Activated CD4-positive, alpha-beta T cell treated with anti-CD3 and anti-CD28 coated beads, Interleukin-2, amount 10 ng/mL, durations not matched to agents 24 days and 14 days (primary cell): ENCODE measurements around the gene TAP2. TPM values are rescaled to one million over a fixed set of nuclear protein-coding genes. Genes with fewer than 3 reads are reported as not detected.

Experiments
- DNase-seq: peaks from one replicate; pipeline ENCODE4 v3.0.0; 2022
- H3K27ac Mint-ChIP-seq: one replicate; pipeline ENCODE4 v1.8.0; 2022; ENCODE audit warnings: mild to moderate bottlenecking, mixed read lengths
- H3K27me3 Mint-ChIP-seq: one replicate; pipeline ENCODE4 v1.8.0; 2022; ENCODE audit warnings: mixed read lengths
- H3K36me3 Mint-ChIP-seq: one replicate; pipeline ENCODE4 v1.8.0; 2022; ENCODE audit warnings: low read depth, mild to moderate bottlenecking, mixed read lengths
- H3K4me1 Mint-ChIP-seq: one replicate; pipeline ENCODE4 v1.8.0; 2021; ENCODE audit warnings: mixed read lengths
- H3K4me3 Mint-ChIP-seq: one replicate; pipeline ENCODE4 v1.8.0; 2022; ENCODE audit warnings: mild to moderate bottlenecking, moderate library complexity, mixed read lengths
- H3K9me3 Mint-ChIP-seq: one replicate; pipeline ENCODE4 v1.8.0; 2021; ENCODE audit warnings: mixed read lengths
- intact Hi-C: fragments of 100-400 bp; cut with micrococcal nuclease; formaldehyde crosslinking; loops from one replicate; pipeline ENCODE4 v1.15.1; 2023
- total RNA-seq: library from RNA; stranded (reverse); gene quantifications from 2 replicates; pipeline ENCODE4 v1.2.3, GENCODE V29; 2022

TAP2 gene
- total RNA-seq, 1 donor from 2014 or later, result 163 TPM

DNA sequence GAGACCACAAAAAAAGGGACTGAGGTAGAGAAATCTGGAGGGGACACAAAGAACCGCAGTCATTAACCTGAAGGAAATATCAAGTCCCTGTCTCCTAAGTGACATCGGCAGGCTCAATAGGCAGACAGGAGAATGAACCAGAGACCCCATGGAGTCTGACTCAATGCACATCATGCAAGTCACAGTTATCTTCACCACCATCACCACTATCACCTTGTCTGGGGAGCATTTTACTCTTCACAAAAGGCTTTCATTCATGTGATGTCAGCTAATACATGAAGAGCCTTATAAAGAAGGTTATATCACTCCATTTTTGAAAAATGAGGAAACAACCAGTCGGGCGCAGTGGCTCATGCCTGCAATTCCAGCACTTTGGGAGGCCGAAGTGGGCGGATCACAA, 10.6 kb upstream of the TAP2 start:
- H3K4me1 Mint-ChIP-seq, result peaks cover 65% of the 10 kb centered on the region
- intact Hi-C loops, result loop anchor here (10.0 kb wide), 1 partner anchor 426 kb away; the partner anchor contains the start of genes B3GALT4, RPS18 and VPS52
- peak; percentile 54 for DNase-seq

DNA sequence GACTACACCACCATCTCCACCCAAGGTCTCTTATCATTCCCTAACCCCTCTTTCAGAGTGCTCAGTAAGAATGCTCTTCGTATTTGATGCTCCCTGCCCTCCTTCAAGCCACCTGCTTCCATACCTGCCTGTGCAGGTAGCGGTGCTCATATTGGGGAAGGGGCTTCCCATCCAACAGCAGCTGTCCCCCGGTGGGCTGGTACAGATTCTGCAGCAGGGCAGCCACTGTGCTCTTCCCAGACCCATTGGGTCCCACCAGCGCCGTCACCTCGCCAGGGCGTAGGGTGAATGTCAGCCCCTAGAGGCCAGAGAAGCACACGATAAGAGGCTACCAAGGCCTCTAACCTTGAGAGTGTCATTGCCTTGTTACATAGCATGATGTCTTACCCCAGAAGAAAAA, 9.3 kb upstream of the TAP2 start:
- intact Hi-C loops, result loop anchor here (10.0 kb wide), 1 partner anchor 427 kb away; the partner anchor contains the start of genes B3GALT4, RPS18 and VPS52
- Mint-ChIP-seq H3K4me3 (peak overlapping the region; percentile 99), H3K4me1 (peaks cover 68% of the 10 kb centered on the region), H3K36me3 (peaks cover 95% of the 10 kb centered on the region), H3K9me3 (no peaks in the 10 kb centered on the region), H3K27ac (peak overlapping the region; percentile 70), H3K27me3 (no peaks in the 10 kb centered on the region)
- DNase-seq, result peak; percentile 58

More for the DNA sequence above, 10.6 kb upstream of the TAP2 start:
- Mint-ChIP-seq H3K27ac (peak overlapping the region; percentile 70), H3K9me3 (no peaks in the 10 kb centered on the region), H3K36me3 (peaks cover 86% of the 10 kb centered on the region), H3K4me3 (peak overlapping the region; percentile 99), H3K27me3 (no peaks in the 10 kb centered on the region)

DNA sequence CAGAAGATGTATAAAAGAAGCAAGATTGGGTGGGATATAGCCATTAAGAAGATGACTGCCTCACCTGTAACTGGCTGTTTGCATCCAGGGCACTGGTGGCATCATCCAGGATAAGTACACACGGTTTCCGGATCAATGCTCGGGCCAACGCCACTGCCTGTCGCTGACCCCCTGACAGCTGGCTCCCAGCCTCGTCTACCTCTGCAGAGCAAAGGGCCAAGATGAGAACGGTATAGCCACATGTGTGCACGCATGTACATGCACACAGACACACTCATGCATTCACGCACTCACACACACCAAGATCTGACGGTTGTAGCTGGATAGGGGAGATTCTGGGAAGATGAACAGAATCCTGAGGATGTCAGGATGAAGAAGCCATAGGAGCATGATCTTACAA, 8.5 kb upstream of the TAP2 start:
- Mint-ChIP-seq H3K27me3 (no peaks in the 10 kb centered on the region), H3K4me1 (peaks cover 73% of the 10 kb centered on the region), H3K4me3 (peak overlapping the region; percentile 99), H3K36me3 (peaks cover 95% of the 10 kb centered on the region), H3K27ac (peak overlapping the region; percentile 70), H3K9me3 (no peaks in the 10 kb centered on the region)
- peak; percentile 56 for DNase-seq
- intact Hi-C loops, result loop anchor here (10.0 kb wide), 1 partner anchor 428 kb away; the partner anchor contains the start of genes B3GALT4, RPS18 and VPS52

DNA sequence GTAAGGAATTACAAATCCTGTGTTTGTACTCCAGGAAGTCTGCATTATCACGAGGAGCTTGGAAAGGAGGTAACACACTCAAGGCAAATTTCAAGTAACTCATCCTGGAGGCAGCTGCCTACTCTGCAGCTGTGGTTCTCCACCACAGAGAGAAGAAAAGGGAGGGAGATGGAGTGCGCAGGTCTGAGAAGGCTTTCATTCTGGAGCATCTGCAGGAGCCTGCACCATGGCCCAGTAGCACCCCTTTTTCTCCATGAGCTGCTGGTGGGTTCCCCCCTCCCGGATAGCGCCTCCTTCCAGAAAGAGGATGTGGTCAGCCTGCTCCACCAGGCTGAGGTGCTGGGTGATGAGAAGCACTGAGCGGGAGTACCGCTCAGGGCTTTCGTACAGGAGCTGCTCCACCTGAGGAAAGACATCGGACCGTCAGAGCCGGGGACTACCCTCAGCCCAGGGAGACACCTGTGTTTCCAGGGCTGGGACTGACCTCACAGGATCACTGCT, 6.9 kb upstream of the TAP2 start:
- Mint-ChIP-seq H3K4me1 (peaks cover 72% of the 10 kb centered on the region), H3K27me3 (no peaks in the 10 kb centered on the region), H3K27ac (peak overlapping the region; percentile 99), H3K4me3 (peak overlapping the region; percentile 99), H3K9me3 (no peaks in the 10 kb centered on the region), H3K36me3 (peaks cover 95% of the 10 kb centered on the region)
- DNase-seq, result peak; percentile 87
- intact Hi-C loops, result loop anchor here (2.0 to 10.0 kb wide), 2 partner anchors 359 to 429 kb away; partner anchors contain the start of genes B3GALT4, HSD17B8, RPS18 and VPS52

DNA sequence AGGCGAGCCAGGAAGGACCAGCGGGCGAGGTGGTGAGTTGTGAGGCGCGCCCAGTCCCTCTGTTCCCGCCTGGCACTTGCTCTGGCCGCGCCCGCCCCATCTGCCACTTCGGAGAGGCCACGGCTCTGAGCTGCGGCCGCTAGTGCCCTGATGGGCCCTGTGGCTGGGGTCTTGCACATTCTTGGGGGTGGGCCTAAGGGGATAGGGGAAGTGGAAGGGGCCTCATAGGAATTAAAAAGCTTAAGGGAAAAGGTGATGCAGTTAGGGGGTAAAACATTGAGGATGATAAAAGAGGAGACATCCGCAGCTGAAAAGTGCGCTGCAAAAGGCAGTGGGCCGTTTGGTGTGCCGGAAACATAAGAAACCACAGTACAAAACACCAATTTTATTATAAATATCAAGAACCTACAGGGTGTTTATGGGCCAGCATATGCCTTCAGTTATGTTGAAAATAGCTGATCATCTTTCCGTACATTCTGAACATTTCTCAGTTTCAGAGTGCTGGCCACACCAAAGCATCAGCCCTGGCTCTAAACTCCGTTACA, 6.4 kb upstream of the TAP2 start:
- intact Hi-C loops, result loop anchor here (1.0 to 10.0 kb wide), 6 partner anchors 8 to 718 kb away; partner anchors contain the start of genes AGPAT1, ATF6B, B3GALT4 and HSD17B8
- Mint-ChIP-seq H3K36me3 (peaks cover 95% of the 10 kb centered on the region), H3K27ac (peak overlapping the region; percentile 99), H3K9me3 (no peaks in the 10 kb centered on the region), H3K4me1 (peaks cover 72% of the 10 kb centered on the region), H3K27me3 (no peaks in the 10 kb centered on the region), H3K4me3 (peak overlapping the region; percentile 99)
- no peak for DNase-seq

DNA sequence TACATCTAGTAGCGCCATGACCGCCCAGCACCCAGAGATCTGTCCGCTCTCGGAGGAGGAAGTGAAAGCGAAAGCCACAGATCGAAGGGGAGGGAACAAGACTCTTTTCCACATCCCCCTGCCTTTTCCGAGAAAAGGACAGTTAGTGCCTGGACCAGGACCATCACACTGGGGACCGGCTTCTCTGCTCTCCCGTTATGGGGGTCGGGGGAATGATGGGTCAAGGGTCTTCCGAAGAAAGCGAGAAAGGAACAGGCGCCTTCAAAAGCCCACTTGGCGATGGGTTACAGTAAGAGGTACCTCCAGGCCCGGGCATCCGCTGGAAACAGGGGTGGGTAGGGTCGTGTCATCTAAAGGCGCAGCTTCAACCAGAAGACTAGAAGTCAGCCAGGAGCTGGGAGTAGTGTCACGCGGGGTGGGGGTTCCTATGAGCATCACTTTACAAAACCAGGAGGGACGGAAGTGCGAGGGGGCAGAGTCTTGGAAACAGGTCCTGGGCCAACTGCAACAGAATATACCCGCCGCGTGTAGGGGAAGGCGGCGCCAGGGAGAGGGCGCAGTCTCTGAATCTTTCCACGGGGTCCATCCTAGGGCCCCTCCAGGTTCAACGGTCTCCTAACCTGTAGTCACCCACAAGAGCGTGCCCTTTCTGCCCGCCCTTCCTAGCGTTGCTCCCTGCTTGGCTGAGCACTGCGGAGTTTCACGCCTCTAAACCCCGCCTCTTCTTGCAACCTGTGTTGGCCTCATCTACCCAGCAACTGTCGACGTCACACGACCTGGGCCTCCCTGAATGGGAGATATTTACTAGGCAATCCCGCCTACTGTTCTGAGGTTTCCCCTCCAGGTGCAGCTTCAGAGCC, 5.7 kb upstream of the TAP2 start, which contains the start of gene PSMB8:
PSMB8 (minus strand) TSS at position 69 of the 860 bp plus-strand sequence; CDS start at position 18, 51 bp downstream.
- Mint-ChIP-seq H3K4me3 (peak within 1 kb of the TSS; percentile 99), H3K36me3 (peaks cover 92% of the 10 kb centered on the region), H3K27ac (peak within 1 kb of the TSS; percentile 99), H3K27me3 (no peaks in the 10 kb centered on the region), H3K4me1 (peaks cover 73% of the 10 kb centered on the region), H3K9me3 (no peaks in the 10 kb centered on the region)
- DNase-seq, result peak; percentile 99
- intact Hi-C loops, result loop anchor here (1.0 to 10.0 kb wide), 6 partner anchors 9 to 717 kb away; partner anchors contain the start of genes AGPAT1, ATF6B, B3GALT4 and HSD17B8

DNA sequence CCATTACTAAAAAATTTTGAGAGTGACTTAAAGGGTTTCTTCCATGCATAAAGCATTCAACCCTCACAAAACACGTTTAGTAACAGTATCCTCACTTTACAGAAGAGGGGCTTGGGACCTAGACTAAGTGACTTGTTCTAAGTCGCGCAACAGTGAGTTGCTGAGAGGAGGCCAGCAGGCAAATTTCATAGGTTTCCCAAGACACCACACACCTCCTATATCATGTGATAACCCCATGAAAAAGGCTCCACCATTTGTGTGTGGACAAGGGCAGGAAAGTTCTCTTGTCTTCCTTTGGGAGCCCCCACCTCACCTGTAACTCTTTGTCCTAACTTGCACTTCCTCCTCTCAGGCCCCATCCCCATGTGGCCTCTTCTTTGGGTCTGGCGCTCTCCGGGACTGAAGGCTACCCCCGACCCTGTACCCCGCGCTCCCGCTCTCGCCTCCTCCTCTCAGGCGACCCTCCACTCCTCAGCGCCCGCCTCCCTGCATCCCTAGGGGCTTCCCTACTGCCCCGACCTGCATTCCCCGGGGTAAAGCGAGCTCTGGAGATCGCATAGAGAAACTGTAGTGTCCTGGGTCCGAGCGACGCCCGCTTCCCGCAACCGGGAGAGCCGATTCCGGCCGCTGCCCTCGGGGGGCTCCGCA, 4.9 kb upstream of the TAP2 start:
- Mint-ChIP-seq H3K4me1 (peaks cover 68% of the 10 kb centered on the region), H3K27me3 (no peaks in the 10 kb centered on the region), H3K36me3 (peaks cover 86% of the 10 kb centered on the region), H3K4me3 (peak overlapping the region; percentile 99), H3K9me3 (no peaks in the 10 kb centered on the region), H3K27ac (peak overlapping the region; percentile 99)
- intact Hi-C loops, result loop anchor here (5.0 to 10.0 kb wide), 3 partner anchors 431 to 716 kb away; partner anchors contain the start of genes AGPAT1, ATF6B, B3GALT4 and RNF5
- DNase-seq, result no peak

DNA sequence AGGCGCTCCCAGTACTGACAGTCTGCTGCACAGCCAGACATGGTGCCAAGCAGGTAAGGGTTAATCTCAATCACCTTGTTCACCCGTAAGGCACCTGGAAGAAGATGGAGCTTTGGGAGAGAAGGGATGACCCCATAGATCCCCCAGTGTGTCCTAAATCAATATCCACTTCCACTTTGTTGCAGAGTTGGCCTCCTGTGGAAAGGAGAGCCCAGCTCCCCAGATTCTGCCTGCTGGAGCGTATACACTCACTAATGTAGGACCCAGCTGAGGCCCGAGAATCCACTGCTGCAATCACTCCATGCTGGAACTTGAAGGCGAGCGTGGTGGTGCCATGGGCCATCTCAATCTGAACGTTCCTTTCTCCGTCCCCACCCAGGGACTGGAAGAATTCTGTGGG, 4.2 kb upstream of the TAP2 start:
- peaks cover 60% of the 10 kb centered on the region for H3K4me1 Mint-ChIP-seq
- peak overlapping the region; percentile 99 for H3K27ac Mint-ChIP-seq
- peak overlapping the region; percentile 99 for H3K4me3 Mint-ChIP-seq
- intact Hi-C loops, result loop anchor here (5.0 to 10.0 kb wide), 3 partner anchors 432 to 715 kb away; partner anchors contain the start of genes AGPAT1, ATF6B, B3GALT4 and RNF5
- peaks cover 78% of the 10 kb centered on the region for H3K36me3 Mint-ChIP-seq
- H3K27me3 Mint-ChIP-seq, result no peaks in the 10 kb centered on the region
- DNase-seq, result peak; percentile 64
- no peaks in the 10 kb centered on the region for H3K9me3 Mint-ChIP-seq

DNA sequence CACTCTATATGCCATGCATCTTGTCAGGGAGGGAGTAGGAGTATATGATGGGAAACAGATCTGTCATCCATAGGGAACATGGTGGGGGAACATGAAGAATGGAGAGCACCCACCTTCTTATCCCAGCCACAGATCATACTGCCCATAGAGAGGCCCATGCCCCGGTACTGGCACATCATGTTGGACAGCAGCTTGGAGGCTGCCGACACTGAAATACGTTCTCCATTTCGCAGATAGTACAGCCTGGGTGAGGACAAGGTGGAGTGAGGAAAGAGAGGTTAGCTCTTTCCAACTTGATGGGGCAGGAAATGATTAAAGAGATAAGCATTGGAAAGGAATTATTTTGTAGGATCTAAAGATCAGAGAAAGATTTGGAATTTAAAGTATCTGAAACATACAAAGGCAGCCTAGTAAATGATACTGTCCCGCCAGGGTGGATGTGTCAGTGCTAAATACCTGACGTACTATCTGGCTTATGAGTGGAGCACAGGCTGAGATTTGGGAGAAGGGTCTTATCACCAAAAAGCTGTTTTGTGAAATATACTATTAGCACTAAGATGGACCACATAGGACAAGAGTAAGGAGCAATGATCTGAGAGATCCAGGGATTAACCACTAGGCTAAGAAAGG, 3.6 kb upstream of the TAP2 start:
- intact Hi-C loops, result loop anchor here (5.0 to 10.0 kb wide), 3 partner anchors 433 to 715 kb away; partner anchors contain the start of genes AGPAT1, ATF6B, B3GALT4 and RNF5
- H3K27ac Mint-ChIP-seq, result peak overlapping the region; percentile 99
- H3K36me3 Mint-ChIP-seq, result peaks cover 78% of the 10 kb centered on the region
- peak overlapping the region; percentile 99 for H3K4me3 Mint-ChIP-seq
- DNase-seq, result peak; percentile 58
- H3K9me3 Mint-ChIP-seq, result no peaks in the 10 kb centered on the region
- peaks cover 59% of the 10 kb centered on the region for H3K4me1 Mint-ChIP-seq
- H3K27me3 Mint-ChIP-seq, result no peaks in the 10 kb centered on the region

DNA sequence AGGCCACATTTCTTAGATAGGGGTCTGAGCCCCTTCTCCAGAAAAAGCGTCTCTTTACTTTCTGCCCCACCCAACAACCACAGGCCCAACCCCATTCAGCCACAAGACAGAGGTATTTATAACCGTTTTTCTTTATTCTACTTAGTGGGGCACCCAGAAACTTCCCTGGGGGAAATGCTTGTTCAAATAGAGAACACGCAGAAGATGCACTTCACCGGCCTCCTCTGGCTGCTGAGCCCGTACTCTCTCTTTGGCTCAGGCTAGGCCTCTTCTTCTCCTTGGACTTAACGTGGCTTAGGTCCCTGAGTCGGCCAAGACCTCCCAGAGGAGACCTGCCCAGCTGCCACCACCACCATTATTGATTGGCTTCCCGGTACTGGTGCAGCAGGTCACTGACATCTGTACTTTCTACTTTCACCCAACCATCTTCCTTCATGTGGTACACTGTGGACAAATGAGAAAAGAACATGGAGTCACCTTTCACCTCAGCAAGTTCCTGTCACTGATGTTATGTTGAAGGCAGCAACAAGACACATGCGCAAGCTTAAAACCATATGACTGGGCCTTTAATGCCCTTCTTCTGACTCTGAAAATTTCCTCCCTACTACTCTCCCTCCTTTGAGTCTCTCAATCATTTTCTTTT, 2.2 kb upstream of the TAP2 start:
- Mint-ChIP-seq H3K9me3 (no peaks in the 10 kb centered on the region), H3K27me3 (no peaks in the 10 kb centered on the region), H3K4me1 (peaks cover 61% of the 10 kb centered on the region), H3K27ac (peak overlapping the region; percentile 99), H3K4me3 (peak overlapping the region; percentile 99), H3K36me3 (peaks cover 79% of the 10 kb centered on the region)
- peak; percentile 79 for DNase-seq
- intact Hi-C loops, result loop anchor here (5.0 to 10.0 kb wide), 3 partner anchors 434 to 713 kb away; partner anchors contain the start of genes AGPAT1, ATF6B, B3GALT4 and RNF5

DNA sequence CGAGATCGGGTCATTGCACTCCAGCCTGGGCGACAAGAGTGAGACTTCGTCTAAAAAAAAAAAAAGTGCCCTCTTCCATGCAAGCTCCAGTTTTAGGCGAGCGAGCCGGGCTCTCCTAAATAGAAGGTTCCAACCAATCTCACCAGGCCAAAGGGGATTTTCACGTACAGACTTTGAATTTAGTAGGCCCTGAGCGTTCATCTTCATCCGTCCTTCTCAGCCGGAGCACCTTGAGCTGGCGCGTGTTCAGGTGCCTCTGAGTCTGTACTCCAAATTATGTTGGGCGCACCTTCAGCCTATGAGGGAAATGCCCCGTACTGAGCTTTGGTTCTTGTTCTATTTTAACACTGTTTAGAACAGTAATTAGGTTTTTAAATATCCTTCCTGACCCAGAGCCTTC, 817 bp upstream of the TAP2 start:
- peak; percentile 58 for DNase-seq
- intact Hi-C loops, result no loop called here
- Mint-ChIP-seq H3K27me3 (no peaks in the 10 kb centered on the region), H3K4me1 (peaks cover 65% of the 10 kb centered on the region), H3K4me3 (no peak overlapping the region), H3K36me3 (peaks cover 79% of the 10 kb centered on the region), H3K27ac (peak overlapping the region; percentile 99), H3K9me3 (no peaks in the 10 kb centered on the region)

DNA sequence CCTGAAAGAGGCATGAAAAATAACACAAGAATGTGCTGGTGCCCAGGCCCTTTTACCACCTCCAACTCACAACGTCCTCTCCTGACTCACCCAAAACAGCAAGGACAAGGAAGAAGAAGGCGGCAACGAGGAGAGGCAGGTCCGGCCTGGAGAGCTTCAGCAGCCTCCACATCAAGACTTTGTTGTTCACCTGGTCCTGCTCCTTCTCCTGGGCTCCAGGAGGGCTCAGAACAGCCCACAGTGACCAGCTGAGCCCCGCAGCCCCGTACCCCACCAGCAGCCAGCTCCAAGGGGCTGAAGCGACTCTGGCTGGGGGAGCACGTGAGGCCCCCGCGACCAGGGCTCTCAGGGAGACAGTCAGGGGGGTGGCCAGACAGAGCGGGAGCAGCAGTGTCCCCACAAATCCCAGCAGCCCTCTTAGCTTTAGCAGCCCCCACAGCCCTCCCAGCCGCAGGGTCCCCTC, 857 bp downstream of the TAP2 start:
- Mint-ChIP-seq H3K4me1 (peaks cover 76% of the 10 kb centered on the region), H3K27ac (peak overlapping the region; percentile 99), H3K9me3 (peaks cover 5% of the 10 kb centered on the region), H3K36me3 (peaks cover 80% of the 10 kb centered on the region), H3K27me3 (no peaks in the 10 kb centered on the region), H3K4me3 (peak overlapping the region; percentile 83)
- DNase-seq, result peak; percentile 61
- intact Hi-C loops, result loop anchor here (1.0 kb wide), 2 partner anchors 17 to 31 kb away; partner anchors contain the start of gene PSMB9
